B cell (primary cell): ENCODE data around the gene IST1. TPM values are rescaled to one million over a fixed set of nuclear protein-coding genes. Genes with fewer than 3 reads are reported as not detected.

Experiments
- ATAC-seq: fragments of 200-7000 bp; cut with Tn5 transposase; one replicate; pipeline ENCODE4 v1.10.0; 2021; ENCODE audit warnings: low read depth, mild to moderate bottlenecking, moderate number of reproducible peaks, moderate library complexity
- CTCF ChIA-PET: fragments of 350-600 bp; sonication (Branson Sonifier 250); formaldehyde crosslinking; loops from one replicate; lab custom pipeline; 2021; ENCODE audit warnings: antibody characterized with exemption, inconsistent platforms; lab: Charles Lee
- POLR2A ChIA-PET: fragments of 350-600 bp; sonication (Branson Sonifier 250); formaldehyde crosslinking; loops from one replicate; lab custom pipeline; 2021; ENCODE audit warnings: antibody characterized with exemption; lab: Charles Lee
- DNase-seq: peaks from one replicate; pipeline ENCODE4 v3.0.0; 2013
- H2AFZ ChIP-seq: 2 replicates; pipeline ENCODE4 v1.6.1; 2012; ENCODE audit warnings: mild to moderate bottlenecking, low read depth, low read length; ENCODE audit not compliant: insufficient read depth, poor library complexity, severe bottlenecking
- H3K27ac ChIP-seq, 2 donors: 1 replicate in 1 of 2; 2 replicates in 1 of 2; pipeline ENCODE4 v1.5.1; 2012 to 2013; ENCODE audit warnings: low read length in 2 of 2, mild to moderate bottlenecking in 2 of 2, moderate library complexity in 1 of 2
- H3K27me3 ChIP-seq, 4 experiments: fragments of 200-600 bp in 1 of 4; sonication (generic) in 1 of 4; replicated peaks in 1 of 4; 1 replicate in 2 of 4; 2 replicates in 2 of 4; pipeline versions ENCODE4 v1.6.1 to v1.7.0; 2013 to 2016; ENCODE audit warnings: low read length in 3 of 4, mild to moderate bottlenecking in 2 of 4, mixed read lengths in 1 of 4, moderate library complexity in 1 of 4; ENCODE audit not compliant: insufficient read depth in 4 of 4, control insufficient read depth in 3 of 4; ENCODE audit errors: control extremely low read depth in 1 of 4
- H3K36me3 ChIP-seq, 2 experiments: replicated peaks in 1 of 2; 1 replicate in 1 of 2; 2 replicates in 1 of 2; pipeline versions ENCODE4 v1.6.1 to v1.7.1; 2013; ENCODE audit warnings: low read length in 1 of 2; ENCODE audit not compliant: insufficient read depth in 2 of 2, control insufficient read depth in 1 of 2; ENCODE audit errors: control extremely low read depth in 1 of 2, extremely low read depth in 1 of 2
- H3K4me1 ChIP-seq, 2 donors: fragments of 200-600 bp in 1 of 2; sonication (generic) in 1 of 2; 1 replicate in 1 of 2; 2 replicates in 1 of 2; pipeline versions ENCODE4 v1.5.1 to v1.6.1; 2013 to 2017; ENCODE audit warnings: low read length in 2 of 2; ENCODE audit not compliant: control insufficient read depth in 2 of 2, insufficient read depth in 2 of 2
- H3K4me2 ChIP-seq: replicated peaks from 2 replicates; pipeline ENCODE3; 2012; ENCODE audit warnings: mild to moderate bottlenecking, low read depth, low read length; ENCODE audit not compliant: poor library complexity, severe bottlenecking
- H3K4me3 ChIP-seq, 5 experiments: fragments of 200-600 bp in 1 of 5; sonication (generic) in 1 of 5; 1 replicate in 3 of 5; 2 replicates in 2 of 5; pipeline versions ENCODE4 v1.5.1 to v1.7.0; 2011 to 2016; ENCODE audit warnings: low read length in 4 of 5, mild to moderate bottlenecking in 4 of 5, low read depth in 2 of 5, control low read depth in 1 of 5, moderate library complexity in 1 of 5; ENCODE audit not compliant: insufficient read depth in 1 of 5; ENCODE audit errors: control extremely low read depth in 1 of 5, extremely low read depth in 1 of 5
- H3K79me2 ChIP-seq: fragments of 200-600 bp; sonication (generic); one replicate; pipeline ENCODE4 v1.6.0; 2016; ENCODE audit warnings: low read length; ENCODE audit not compliant: control insufficient read depth, insufficient read depth
- H3K9ac ChIP-seq: fragments of 200-600 bp; sonication (generic); 2 replicates; pipeline ENCODE4 v1.6.1; 2017; ENCODE audit warnings: mild to moderate bottlenecking, low read length, moderate library complexity
- H3K9me3 ChIP-seq, 3 donors: one replicate each; pipeline versions ENCODE4 v1.6.1 to v1.7.1; 2013; ENCODE audit warnings: low read length in 2 of 3; ENCODE audit not compliant: control insufficient read depth in 2 of 3, insufficient read depth in 1 of 3; ENCODE audit errors: control extremely low read depth in 1 of 3
- H4K20me1 ChIP-seq: 2 replicates; pipeline ENCODE4 v1.6.0; 2012; ENCODE audit warnings: mild to moderate bottlenecking, low read length; ENCODE audit not compliant: insufficient read depth, control insufficient read depth, poor library complexity, severe bottlenecking
- H3K27ac Mint-ChIP-seq: one replicate; pipeline ENCODE4 v1.8.0; 2021; ENCODE audit warnings: mixed read lengths
- H3K27me3 Mint-ChIP-seq: one replicate; pipeline ENCODE4 v1.8.0; 2021; ENCODE audit warnings: mixed read lengths
- H3K4me1 Mint-ChIP-seq: one replicate; pipeline ENCODE4 v1.8.0; 2021; ENCODE audit warnings: mixed read lengths
- H3K4me3 Mint-ChIP-seq: one replicate; pipeline ENCODE4 v1.8.0; 2021; ENCODE audit warnings: mixed read lengths
- H3K9me3 Mint-ChIP-seq: one replicate; pipeline ENCODE4 v1.8.0; 2022; ENCODE audit warnings: mixed read lengths; ENCODE audit not compliant: insufficient read depth
- CTCF ChIP-seq: fragments of 200-600 bp; IDR thresholded peaks from one replicate; pipeline ENCODE4 v1.8.0; 2022; ENCODE audit warnings: antibody characterized with exemption, mild to moderate bottlenecking
- EZH2 ChIP-seq: IDR thresholded peaks from 2 replicates; pipeline ENCODE4 v1.6.1; 2012; ENCODE audit warnings: borderline replicate concordance, low read depth, mild to moderate bottlenecking, moderate library complexity, low read length; ENCODE audit not compliant: insufficient read depth, poor library complexity, severe bottlenecking
- WGBS: methylation state at CpG from one replicate; pipeline ENCODE4 v1.1.5; 2013; ENCODE audit warnings: missing lambda C conversion rate; ENCODE audit not compliant: insufficient coverage; 5-methylcytosine and 5-hydroxymethylcytosine counted together
- intact Hi-C: fragments of 100-400 bp; cut with micrococcal nuclease; formaldehyde crosslinking; loops from one replicate; pipeline ENCODE4 v1.10.0; 2022
- polyA plus RNA-seq: library from polyadenylated mRNA; depleted of rRNA; stranded (reverse); fragments of >200 nt; gene quantifications from 2 replicates; pipeline ENCODE4 v1.2.3, GENCODE V29; 2012
- total RNA-seq, 2 donors: library from RNA; stranded (reverse); fragments of 120-200 nt in 1 of 2; gene quantifications; 1 replicate in 1 of 2; 2 replicates in 1 of 2; pipeline versions ENCODE4 v1.2.3 to v1.2.4, GENCODE V29; 2013 to 2022

The IST1 gene
- total and polyA plus RNA-seq, 2 donors (not counting 1 experiment from before 2014, with no cell fraction given) = 182 to 268 TPM

- H3K4me1 Mint-ChIP-seq = peaks cover 6% of the 10 kb centered on the region
- POLR2A ChIA-PET = no interaction called here
- intact Hi-C loops = no loop called here
- DNase-seq (no peak), ATAC-seq (no peak)
- no peak overlapping the region for H3K4me3 ChIP-seq
- no peaks in the 10 kb centered on the region for H3K27me3 ChIP-seq
- CTCF ChIA-PET = interaction anchor here (0.6 to 0.7 kb wide), 2 partner anchors 13 to 25 kb away, joined by 3 read pairs; no protein-coding TSS in a partner anchor
- no peaks in the 10 kb centered on the region for H3K27me3 Mint-ChIP-seq
- H3K9ac ChIP-seq = no peak overlapping the region
- no peak overlapping the region for H3K27ac Mint-ChIP-seq
- H4K20me1 ChIP-seq = peaks cover 8% of the 10 kb centered on the region
- H3K79me2 ChIP-seq = no peaks in the 10 kb centered on the region
- no peak for TF ChIP-seq CTCF
- TF ChIP-seq EZH2 = no peak
- H3K4me1 ChIP-seq = no peaks in the 10 kb centered on the region
- peaks cover 0 to 14% (median 9%) of the 10 kb centered on the region in 3 donors for H3K9me3 ChIP-seq
- H2AFZ ChIP-seq = no peak overlapping the region
- no peak overlapping the region for H3K4me2 ChIP-seq
- H3K36me3 ChIP-seq = peaks cover 4 to 7% of the 10 kb centered on the region in 2 experiments
- 90% methylated on average over 9 of the region's 10 CpGs for WGBS
- no peak overlapping the region for H3K27ac ChIP-seq
- no peak overlapping the region for H3K4me3 Mint-ChIP-seq
- H3K9me3 Mint-ChIP-seq = peaks cover 2% of the 10 kb centered on the region
These were observed 42.7 kb downstream of the IST1 start for GRCh38 chr16:71937868-71938510.

- TF ChIP-seq CTCF (no peak), EZH2 (no peak)
- Histone ChIP-seq H3K4me1 (no peaks in the 10 kb centered on the region), H2AFZ (no peak overlapping the region), H3K9ac (no peak overlapping the region), H4K20me1 (no peaks in the 10 kb centered on the region), H3K4me3 (no peak overlapping the region), H3K27me3 (no peaks in the 10 kb centered on the region), H3K79me2 (no peaks in the 10 kb centered on the region), H3K4me2 (no peak overlapping the region), H3K36me3 (no peaks in the 10 kb centered on the region), H3K9me3 (peaks cover 0 to 4% (median 2%) of the 10 kb centered on the region in 3 donors), H3K27ac (no peak overlapping the region)
- Mint-ChIP-seq H3K4me3 (no peak overlapping the region), H3K27ac (no peak overlapping the region), H3K27me3 (peaks cover 10% of the 10 kb centered on the region), H3K9me3 (no peaks in the 10 kb centered on the region), H3K4me1 (no peaks in the 10 kb centered on the region)
- ChIA-PET POLR2A (no interaction called here), CTCF (no interaction called here)
- intact Hi-C loops = no loop called here
- DNase-seq = no peak
- WGBS = no CpG with 5 or more reads among the region's 2 CpGs
- no peak for ATAC-seq
These were observed 48.6 kb downstream of the IST1 start for GRCh38 chr16:71943887-71944286.
